ENCODE data around the gene CD48. TPM values are rescaled to one million over a fixed set of nuclear protein-coding genes. Genes with fewer than 3 reads are reported as not detected.
"Not testable (repeated sequence)": the region's sequence is repeated elsewhere in the genome, so short reads cannot be mapped to it uniquely, and the experiment has no call there.

Gene CD48
- total and polyA plus RNA-seq, 7 donors = 0.35 to 1.7 (median 0.99) TPM

DNA sequence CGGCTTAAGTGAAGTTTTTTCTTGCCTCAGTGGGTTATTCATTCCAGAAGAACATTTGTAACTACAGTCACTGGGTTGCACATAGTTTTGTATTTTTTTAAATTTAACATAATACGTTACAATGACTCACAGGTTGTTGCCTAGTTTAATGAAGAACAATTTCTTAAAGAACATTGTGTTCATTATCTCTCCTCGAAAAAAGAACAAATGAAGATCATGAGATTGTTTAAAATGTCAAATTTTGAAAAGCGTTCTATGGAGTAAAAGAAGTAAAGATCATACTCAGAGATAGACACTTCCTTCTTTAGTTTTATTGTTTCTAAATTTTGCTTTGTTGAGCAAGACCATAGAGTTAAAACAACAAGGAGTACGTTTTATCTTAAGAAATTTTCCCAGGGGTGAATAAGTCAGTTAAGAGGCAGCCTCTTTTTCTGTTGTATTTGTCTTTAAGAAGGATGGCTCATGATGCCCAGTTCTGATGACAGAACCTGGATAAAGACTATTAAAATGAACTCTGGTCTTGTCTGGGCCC lies 54.3 kb downstream of the CD48 start:
- no peaks in the 10 kb centered on the region for H3K27me3 ChIP-seq (ENCODE audit: insufficient read depth in 3 of 3, low read length in 2 of 3)
- H3K4me3 ChIP-seq = no peak overlapping the region
- intact Hi-C loops (cut with DNase I) = no loop called here
- no peaks in the 10 kb centered on the region for H3K36me3 ChIP-seq (ENCODE audit: insufficient read depth in 1 of 2, low read depth in 1 of 2)
- DNase-seq (no peak), ATAC-seq (no peak)
- H3K9me3 ChIP-seq = no peaks in the 10 kb centered on the region
- H3K4me1 ChIP-seq = no peaks in the 10 kb centered on the region
- TF ChIP-seq, protein P1, sequence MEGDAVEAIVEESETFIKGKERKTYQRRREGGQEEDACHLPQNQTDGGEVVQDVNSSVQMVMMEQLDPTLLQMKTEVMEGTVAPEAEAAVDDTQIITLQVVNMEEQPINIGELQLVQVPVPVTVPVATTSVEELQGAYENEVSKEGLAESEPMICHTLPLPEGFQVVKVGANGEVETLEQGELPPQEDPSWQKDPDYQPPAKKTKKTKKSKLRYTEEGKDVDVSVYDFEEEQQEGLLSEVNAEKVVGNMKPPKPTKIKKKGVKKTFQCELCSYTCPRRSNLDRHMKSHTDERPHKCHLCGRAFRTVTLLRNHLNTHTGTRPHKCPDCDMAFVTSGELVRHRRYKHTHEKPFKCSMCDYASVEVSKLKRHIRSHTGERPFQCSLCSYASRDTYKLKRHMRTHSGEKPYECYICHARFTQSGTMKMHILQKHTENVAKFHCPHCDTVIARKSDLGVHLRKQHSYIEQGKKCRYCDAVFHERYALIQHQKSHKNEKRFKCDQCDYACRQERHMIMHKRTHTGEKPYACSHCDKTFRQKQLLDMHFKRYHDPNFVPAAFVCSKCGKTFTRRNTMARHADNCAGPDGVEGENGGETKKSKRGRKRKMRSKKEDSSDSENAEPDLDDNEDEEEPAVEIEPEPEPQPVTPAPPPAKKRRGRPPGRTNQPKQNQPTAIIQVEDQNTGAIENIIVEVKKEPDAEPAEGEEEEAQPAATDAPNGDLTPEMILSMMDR (IDR thresholded peaks at IDR 0.05) = no peak
- WGBS, 3 donors = 75 to 76% (median 75%) methylated on average over 5 of the region's 5 CpGs
- H3K27ac ChIP-seq = no peak overlapping the region

DNA sequence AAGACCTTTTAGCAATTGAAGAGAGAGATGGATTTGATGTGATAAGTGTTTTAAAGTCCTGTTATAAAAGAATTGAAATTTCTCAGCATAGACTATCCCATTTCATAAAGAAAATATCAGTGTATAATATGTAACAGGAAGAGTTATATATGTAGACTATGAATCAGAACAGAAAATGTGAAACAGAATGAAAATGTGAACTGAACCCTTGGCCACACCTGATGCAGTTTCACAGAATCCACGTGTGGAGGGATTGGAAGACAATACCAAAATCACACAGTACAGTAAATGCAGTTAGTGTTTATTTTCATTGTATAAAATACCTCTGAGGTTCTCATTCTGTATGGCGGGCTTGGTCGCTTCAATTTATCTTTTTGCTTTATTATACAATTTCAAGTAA lies 54.9 kb downstream of the CD48 start:
- no peak for ATAC-seq
- intact Hi-C loops (cut with DNase I) = no loop called here
- H3K36me3 ChIP-seq (ENCODE audit: insufficient read depth in 1 of 2, low read depth in 1 of 2) = no peaks in the 10 kb centered on the region
- H3K9me3 ChIP-seq = no peaks in the 10 kb centered on the region
- WGBS, 3 donors = 78 to 86% (median 80%) methylated on average over 3 of the region's 3 CpGs
- no peak overlapping the region for H3K27ac ChIP-seq
- TF ChIP-seq, protein P1 (IDR thresholded peaks at IDR 0.05) = no peak
- DNase-seq = no peak
- no peaks in the 10 kb centered on the region for H3K27me3 ChIP-seq (ENCODE audit: insufficient read depth in 3 of 3, low read length in 2 of 3)
- no peaks in the 10 kb centered on the region for H3K4me1 ChIP-seq
- no peak overlapping the region for H3K4me3 ChIP-seq

DNA sequence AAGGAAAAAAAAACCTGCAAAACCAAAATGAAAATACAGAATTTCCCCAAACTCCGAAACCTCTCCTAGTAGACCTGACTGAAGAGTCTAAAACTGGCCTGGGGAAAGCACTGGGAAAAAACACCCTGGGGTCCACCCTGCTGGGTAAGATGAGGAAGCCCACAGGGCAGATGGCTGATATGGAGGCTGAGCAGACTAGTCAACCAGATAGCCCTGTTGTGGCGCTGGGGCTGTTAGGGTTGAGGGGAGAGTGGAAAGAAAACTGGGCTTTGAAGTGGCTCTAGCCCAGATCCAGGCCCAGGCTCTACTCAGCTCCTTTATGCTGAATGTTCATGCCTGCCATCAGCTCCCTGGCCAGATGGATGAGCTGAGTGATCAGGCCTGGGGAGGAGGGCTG lies 58.0 kb downstream of the CD48 start:
- no peak for ATAC-seq
- TF ChIP-seq, protein P1 (IDR thresholded peaks at IDR 0.05) = no peak
- WGBS, 3 donors = 87 to 95% (median 88%) methylated on average over 2 of the region's 2 CpGs
- Histone ChIP-seq H3K27me3 (ENCODE audit: insufficient read depth in 3 of 3, low read length in 2 of 3) (no peaks in the 10 kb centered on the region), H3K9me3 (no peaks in the 10 kb centered on the region), H3K27ac (no peak overlapping the region), H3K4me1 (no peaks in the 10 kb centered on the region), H3K4me3 (no peak overlapping the region), H3K36me3 (ENCODE audit: insufficient read depth in 1 of 2, low read depth in 1 of 2) (no peaks in the 10 kb centered on the region)
- DNase-seq = no peak
- intact Hi-C loops (cut with DNase I) = no loop called here

DNA sequence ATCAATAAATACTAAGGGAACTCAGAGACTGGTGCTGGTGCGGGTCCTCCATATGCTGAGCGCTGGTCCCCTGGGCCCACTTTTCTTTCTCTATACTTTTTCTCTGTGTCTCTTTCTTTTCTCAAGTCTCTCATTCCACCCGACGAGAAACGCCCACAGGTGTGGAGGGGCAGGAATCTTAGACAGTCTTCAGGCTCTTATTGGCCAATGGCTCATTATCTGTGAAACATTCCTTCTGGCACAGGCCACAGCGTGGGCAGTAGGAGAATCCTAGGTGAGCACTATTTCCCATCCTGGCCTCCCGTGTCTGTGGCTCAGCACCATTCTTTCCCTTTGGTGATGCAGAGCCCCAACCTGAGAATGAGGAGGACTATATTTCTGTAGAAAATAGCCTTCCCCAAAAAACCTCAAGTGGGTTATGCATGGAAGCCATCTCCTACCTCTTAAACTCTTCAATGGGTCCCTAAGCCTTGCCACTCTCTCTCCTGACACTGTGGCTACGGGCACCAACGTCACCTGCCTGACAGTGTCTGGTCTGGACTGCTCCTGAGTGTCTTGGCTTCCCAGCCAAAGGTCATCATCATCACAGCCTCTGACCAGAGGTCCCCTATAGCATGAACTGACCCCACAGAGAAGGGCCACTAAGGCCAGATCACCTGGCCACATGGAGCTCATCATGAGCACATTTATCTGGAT lies 58.5 kb downstream of the CD48 start:
- Histone ChIP-seq H3K9me3 (no peaks in the 10 kb centered on the region), H3K4me1 (no peaks in the 10 kb centered on the region), H3K36me3 (ENCODE audit: insufficient read depth in 1 of 2, low read depth in 1 of 2) (no peaks in the 10 kb centered on the region), H3K27me3 (ENCODE audit: insufficient read depth in 3 of 3, low read length in 2 of 3) (no peaks in the 10 kb centered on the region), H3K4me3 (no peak overlapping the region), H3K27ac (no peak overlapping the region)
- DNase-seq (no peak), ATAC-seq (no peak)
- TF ChIP-seq, protein P1 (IDR thresholded peaks at IDR 0.05) = no peak
- WGBS, 3 donors = 80 to 86% (median 82%) methylated on average over 9 of the region's 9 CpGs
- intact Hi-C loops (cut with DNase I) = no loop called here

DNA sequence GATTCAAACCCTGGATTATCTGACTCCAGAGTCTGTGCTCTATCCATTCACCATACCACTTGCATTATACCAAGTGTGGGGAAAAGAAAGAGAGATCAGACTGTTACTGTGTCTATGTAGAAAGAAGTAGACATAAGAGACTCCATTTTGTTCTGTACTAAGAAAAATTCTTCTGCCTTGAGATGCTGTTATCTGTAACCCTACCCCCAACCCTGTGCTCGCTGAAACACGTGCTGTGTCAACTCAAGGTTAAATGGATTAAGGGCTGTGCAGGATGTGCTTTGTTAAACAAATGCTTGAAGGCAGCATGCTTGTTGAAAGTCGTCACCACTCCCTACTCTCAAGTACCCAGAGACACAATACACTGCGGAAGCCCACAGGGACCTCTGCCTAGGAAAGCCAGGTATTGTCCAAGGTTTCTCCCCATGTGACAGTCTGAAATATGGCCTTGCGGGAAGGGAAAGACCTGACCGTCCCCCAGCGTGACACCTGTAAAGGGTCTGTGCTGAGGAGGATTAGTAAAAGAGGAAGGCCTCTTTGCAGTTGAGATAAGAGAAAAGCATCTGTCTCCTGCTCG lies 59.5 kb downstream of the CD48 start:
- H3K4me1 ChIP-seq; intact Hi-C loops (cut with DNase I); DNase-seq; H3K27me3 ChIP-seq (ENCODE audit: insufficient read depth in 3 of 3, low read length in 2 of 3); H3K9me3 ChIP-seq; ATAC-seq; H3K27ac ChIP-seq; H3K36me3 ChIP-seq (ENCODE audit: insufficient read depth in 1 of 2, low read depth in 1 of 2); H3K4me3 ChIP-seq: not testable (repeated sequence)
- 15 to 27% (median 20%) methylated on average over 8 of the region's 8 CpGs for WGBS, 3 donors

All from psoas muscle (tissue), 8 donors.